Neuronal stem cell (in vitro differentiated cells): ENCODE data around the gene ARHGAP9.
A peak's percentile ranks its signal among the peaks of the same experiment; 100 is the strongest.

Source experiments
- DNase-seq: peaks from one replicate; pipeline ENCODE4 v3.0.0-alpha.2; 2013; ENCODE audit warnings: low spot score
- H2AFZ ChIP-seq: one replicate; pipeline ENCODE4 v1.6.1; 2013; ENCODE audit warnings: mild to moderate bottlenecking, low read length, inconsistent platforms
- H2AK5ac ChIP-seq: 2 replicates; pipeline ENCODE4 v1.6.1; 2013; ENCODE audit warnings: low read depth, mild to moderate bottlenecking, inconsistent platforms, low read length, moderate library complexity, mixed read lengths
- H2BK120ac ChIP-seq: 2 replicates; pipeline ENCODE4 v1.6.1; 2013; ENCODE audit warnings: low read depth, mild to moderate bottlenecking, inconsistent platforms, low read length, moderate library complexity, mixed read lengths
- H2BK12ac ChIP-seq: one replicate; pipeline ENCODE4 v1.6.1; 2013; ENCODE audit warnings: low read length, inconsistent platforms
- H2BK15ac ChIP-seq: 2 replicates; pipeline ENCODE4 v1.6.1; 2013; ENCODE audit warnings: mild to moderate bottlenecking, low read length, inconsistent platforms, mixed read lengths
- H2BK5ac ChIP-seq: one replicate; pipeline ENCODE4 v1.6.1; 2013; ENCODE audit warnings: inconsistent platforms, mild to moderate bottlenecking, low read length, moderate library complexity
- H3K14ac ChIP-seq: one replicate; pipeline ENCODE4 v1.6.1; 2013; ENCODE audit warnings: low read length, inconsistent platforms
- H3K18ac ChIP-seq: 2 replicates; pipeline ENCODE4 v1.6.1; 2013; ENCODE audit warnings: low read length, inconsistent platforms
- H3K23ac ChIP-seq: 2 replicates; pipeline ENCODE4 v1.6.1; 2013; ENCODE audit warnings: low read depth, mild to moderate bottlenecking, mixed read lengths, low read length, inconsistent platforms; ENCODE audit not compliant: poor library complexity
- H3K27ac ChIP-seq: replicated peaks from 3 replicates; pipeline ENCODE4 v1.5.1; 2013; ENCODE audit warnings: low read length, inconsistent platforms
- H3K27me3 ChIP-seq, 3 experiments: 2 replicates each; pipeline ENCODE4 v1.6.1; 2013; ENCODE audit warnings: low read length in 3 of 3, mild to moderate bottlenecking in 2 of 3, inconsistent platforms in 1 of 3, low read depth in 1 of 3, mixed read lengths in 1 of 3, moderate library complexity in 1 of 3; ENCODE audit not compliant: control insufficient read depth in 3 of 3, insufficient read depth in 3 of 3
- H3K36me3 ChIP-seq, 2 donors: replicated peaks in 1 of 2; 2 replicates each; pipeline ENCODE4 v1.6.1; 2013; ENCODE audit warnings: low read length in 2 of 2; ENCODE audit not compliant: control insufficient read depth in 2 of 2, insufficient read depth in 2 of 2
- H3K4ac ChIP-seq: 2 replicates; pipeline ENCODE4 v1.6.1; 2013; ENCODE audit warnings: inconsistent platforms, mild to moderate bottlenecking, low read length, moderate library complexity
- H3K4me1 ChIP-seq, 2 donors: 1 replicate in 1 of 2; 2 replicates in 1 of 2; pipeline ENCODE4 v1.6.1; 2013; ENCODE audit warnings: low read length in 2 of 2, low read depth in 1 of 2; ENCODE audit not compliant: control insufficient read depth in 2 of 2, insufficient read depth in 1 of 2
- H3K4me2 ChIP-seq: one replicate; pipeline ENCODE4 v1.6.1; 2013; ENCODE audit warnings: mild to moderate bottlenecking, low read length, inconsistent platforms; ENCODE audit not compliant: insufficient read depth, poor library complexity, severe bottlenecking
- H3K4me3 ChIP-seq, 2 donors: 2 replicates each; pipeline ENCODE4 v1.5.1; 2013; ENCODE audit warnings: low read length in 2 of 2, mild to moderate bottlenecking in 2 of 2, inconsistent platforms in 1 of 2, moderate library complexity in 1 of 2
- H3K79me1 ChIP-seq: one replicate; pipeline ENCODE4 v1.6.1; 2013; ENCODE audit warnings: low read depth, mild to moderate bottlenecking, inconsistent platforms, low read length, moderate library complexity
- H3K9ac ChIP-seq: one replicate; pipeline ENCODE4 v1.6.1; 2013; ENCODE audit warnings: mild to moderate bottlenecking, low read depth, low read length, inconsistent platforms; ENCODE audit not compliant: poor library complexity
- H3K9me3 ChIP-seq, 2 donors: replicated peaks in 1 of 2; 2 replicates each; pipeline versions ENCODE3 to v1.6.1; 2013; ENCODE audit warnings: low read length in 2 of 2, mild to moderate bottlenecking in 2 of 2, inconsistent platforms in 1 of 2, low read depth in 1 of 2, mixed read lengths in 1 of 2, moderate library complexity in 1 of 2; ENCODE audit not compliant: control insufficient read depth in 2 of 2, insufficient read depth in 1 of 2
- H4K8ac ChIP-seq: one replicate; pipeline ENCODE4 v1.6.1; 2013; ENCODE audit warnings: low read depth, mild to moderate bottlenecking, inconsistent platforms, low read length, moderate library complexity
- H4K91ac ChIP-seq: one replicate; pipeline ENCODE4 v1.6.1; 2013; ENCODE audit warnings: low read length, low read depth, mild to moderate bottlenecking, inconsistent platforms; ENCODE audit not compliant: poor library complexity
- WGBS, 2 donors: extraction: QIAGEN DNeasy Blood & Tissue Kit; methylation state at CpG; one replicate each; pipeline ENCODE4 v1.1.7; 2013; ENCODE audit warnings: missing lambda C conversion rate in 2 of 2, mixed read lengths in 1 of 2; ENCODE audit not compliant: insufficient read length in 2 of 2, insufficient replicate concordance in 1 of 2; ENCODE audit errors: extremely low coverage in 2 of 2; 5-methylcytosine and 5-hydroxymethylcytosine counted together

Gene ARHGAP9

GRCh38 chr12:57465747-57466505 is 13.7 kb downstream of the ARHGAP9 start:
- H3K27me3 ChIP-seq: peaks cover 0 to 14% (median 0%) of the 10 kb centered on the region in 3 experiments
- H2BK5ac ChIP-seq: no peak overlapping the region
- H3K27ac ChIP-seq: no peak overlapping the region
- H3K79me1 ChIP-seq: no peaks in the 10 kb centered on the region
- no peak overlapping the region for H3K4ac ChIP-seq
- no peaks in the 10 kb centered on the region for H3K36me3 ChIP-seq
- H3K4me1 ChIP-seq: peaks cover 6 to 12% of the 10 kb centered on the region in 2 donors
- H3K23ac ChIP-seq: no peak overlapping the region
- no peak for DNase-seq
- WGBS, 2 donors: no CpG with 5 or more reads among the region's 14 CpGs
- no peak overlapping the region for H4K8ac ChIP-seq
- H2AK5ac ChIP-seq: no peak overlapping the region
- no peak overlapping the region for H2BK15ac ChIP-seq
- H3K9ac ChIP-seq: no peak overlapping the region
- no peak overlapping the region for H3K14ac ChIP-seq
- H2AFZ ChIP-seq: no peak overlapping the region
- H3K4me2 ChIP-seq: no peak overlapping the region
- no peak overlapping the region for H2BK120ac ChIP-seq
- no peak overlapping the region for H2BK12ac ChIP-seq
- H4K91ac ChIP-seq: no peak overlapping the region
- no peak overlapping the region for H3K18ac ChIP-seq
- peaks cover 0 to 4% of the 10 kb centered on the region in 2 donors for H3K9me3 ChIP-seq
- no peak overlapping the region for H3K4me3 ChIP-seq

GRCh38 chr12:57465030-57465746 is 14.5 kb downstream of the ARHGAP9 start:
- no peak overlapping the region for H2AFZ ChIP-seq
- no CpG with 5 or more reads among the region's 6 CpGs for WGBS, 2 donors
- peaks cover 13 to 18% of the 10 kb centered on the region in 2 donors for H3K4me1 ChIP-seq
- peak overlapping the region; percentile 11 for H4K91ac ChIP-seq
- H3K9ac ChIP-seq: no peak overlapping the region
- H2AK5ac ChIP-seq: no peak overlapping the region
- no peak overlapping the region for H3K27ac ChIP-seq
- no peak overlapping the region for H2BK120ac ChIP-seq
- no peak overlapping the region for H3K4ac ChIP-seq
- no peak overlapping the region for H2BK15ac ChIP-seq
- no peak overlapping the region for H3K14ac ChIP-seq
- no peaks in the 10 kb centered on the region for H3K36me3 ChIP-seq
- peaks cover 0 to 16% (median 0%) of the 10 kb centered on the region in 3 experiments for H3K27me3 ChIP-seq
- H4K8ac ChIP-seq: no peak overlapping the region
- no peak overlapping the region for H3K4me2 ChIP-seq
- no peak overlapping the region for H3K23ac ChIP-seq
- no peak for DNase-seq
- no peaks in the 10 kb centered on the region for H3K9me3 ChIP-seq
- H3K18ac ChIP-seq: no peak overlapping the region
- H3K79me1 ChIP-seq: no peaks in the 10 kb centered on the region
- H2BK5ac ChIP-seq: no peak overlapping the region
- H2BK12ac ChIP-seq: no peak overlapping the region
- no peak overlapping the region for H3K4me3 ChIP-seq

GRCh38 chr12:57464569-57464968 is 15.1 kb downstream of the ARHGAP9 start:
- Histone ChIP-seq H3K36me3 (no peaks in the 10 kb centered on the region), H2BK12ac (no peak overlapping the region), H3K9ac (no peak overlapping the region), H3K23ac (no peak overlapping the region), H3K79me1 (no peaks in the 10 kb centered on the region), H2BK5ac (no peak overlapping the region), H4K8ac (no peak overlapping the region), H3K9me3 (no peaks in the 10 kb centered on the region), H3K18ac (no peak overlapping the region), H3K27me3 (peaks cover 0 to 13% (median 0%) of the 10 kb centered on the region in 3 experiments), H3K4ac (no peak overlapping the region), H3K27ac (no peak overlapping the region), H2AFZ (no peak overlapping the region), H3K4me3 (no peak overlapping the region), H3K4me1 (peaks cover 14 to 19% of the 10 kb centered on the region in 2 donors), H3K14ac (no peak overlapping the region), H4K91ac (no peak overlapping the region), H3K4me2 (no peak overlapping the region), H2BK15ac (no peak overlapping the region), H2AK5ac (no peak overlapping the region), H2BK120ac (no peak overlapping the region)
- WGBS, 2 donors: no CpG with 5 or more reads among the region's 12 CpGs
- DNase-seq: no peak

DNA sequence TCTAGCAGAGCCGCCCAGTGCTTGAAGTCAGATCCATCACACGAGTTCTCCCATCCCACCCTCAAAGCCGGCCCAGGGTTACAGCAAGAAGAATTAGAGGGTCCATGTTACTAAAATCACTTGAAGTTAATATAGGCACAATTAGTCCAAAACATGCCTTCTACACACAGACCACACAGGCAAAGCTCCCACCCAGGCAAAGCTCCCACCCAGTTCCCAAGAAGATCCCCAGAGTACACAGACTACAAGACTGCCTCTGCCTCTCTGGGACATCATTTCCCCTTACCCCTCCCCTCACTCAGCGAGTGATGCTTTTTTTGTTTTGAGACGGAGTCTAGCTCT is 16.8 kb downstream of the ARHGAP9 start:
- peaks cover 0 to 13% (median 0%) of the 10 kb centered on the region in 3 experiments for H3K27me3 ChIP-seq
- no peaks in the 10 kb centered on the region for H3K36me3 ChIP-seq
- H2BK5ac ChIP-seq: no peak overlapping the region
- no peak overlapping the region for H2BK120ac ChIP-seq
- H3K4me2 ChIP-seq: no peak overlapping the region
- H4K91ac ChIP-seq: no peak overlapping the region
- no peak overlapping the region for H3K18ac ChIP-seq
- no peak overlapping the region for H3K14ac ChIP-seq
- no peak overlapping the region for H3K4me3 ChIP-seq
- H3K4ac ChIP-seq: no peak overlapping the region
- no CpG with 5 or more reads among the region's 5 CpGs for WGBS, 2 donors
- H2BK15ac ChIP-seq: no peak overlapping the region
- no peaks in the 10 kb centered on the region for H3K79me1 ChIP-seq
- no peak overlapping the region for H4K8ac ChIP-seq
- H2AK5ac ChIP-seq: no peak overlapping the region
- peak overlapping the region; percentile 72 for H2AFZ ChIP-seq
- H3K27ac ChIP-seq: no peak overlapping the region
- H3K9ac ChIP-seq: no peak overlapping the region
- H3K4me1 ChIP-seq: peaks cover 18 to 24% of the 10 kb centered on the region in 2 donors
- no peaks in the 10 kb centered on the region for H3K9me3 ChIP-seq
- no peak overlapping the region for H3K23ac ChIP-seq
- no peak for DNase-seq
- no peak overlapping the region for H2BK12ac ChIP-seq
